HG03039 (cell line): ENCODE measurements around the gene GAS2L1.

Experiments used
- ATAC-seq: cut with Tn5 transposase; IDR thresholded peaks from one replicate; pipeline ENCODE4 v1.9.1; 2021; ENCODE audit warnings: mild to moderate bottlenecking, moderate library complexity; ENCODE audit not compliant: unreplicated experiment

The GAS2L1 gene

GRCh38 chr22:29306175-29306834 is at the start of gene GAS2L1:
Gene GAS2L1, plus strand, starts transcription at chr22:29306650. Its CDS starts 1,456 bp downstream, at chr22:29308106.
- ATAC-seq: no peak

- no peak for ATAC-seq
Measured at GRCh38 chr22:29257751-29258181, 48.7 kb upstream of the GAS2L1 start.

GRCh38 chr22:29258407-29259252 is 47.8 kb upstream of the GAS2L1 start:
- no peak for ATAC-seq

- no peak for ATAC-seq
Measured at GRCh38 chr22:29259253-29259899, 47.1 kb upstream of the GAS2L1 start.

GRCh38 chr22:29260031-29260560 is 46.4 kb upstream of the GAS2L1 start:
- ATAC-seq: no peak

GRCh38 chr22:29260601-29261315 is 45.7 kb upstream of the GAS2L1 start:
- ATAC-seq: no peak

- no peak for ATAC-seq
Measured at GRCh38 chr22:29263791-29264276, 42.6 kb upstream of the GAS2L1 start.

- ATAC-seq: no peak
Measured at GRCh38 chr22:29265305-29265704, 41.1 kb upstream of the GAS2L1 start.

- no peak for ATAC-seq
Measured at GRCh38 chr22:29265929-29266328, 40.5 kb upstream of the GAS2L1 start.

GRCh38 chr22:29266564-29267461 is 39.6 kb upstream of the GAS2L1 start:
- ATAC-seq: no peak

GRCh38 chr22:29267462-29267857 is 39.0 kb upstream of the GAS2L1 start:
- no peak for ATAC-seq

GRCh38 chr22:29267858-29268510 is 38.5 kb upstream of the GAS2L1 start, which contains the start of the genes EWSR1 and RHBDD3:
Gene EWSR1, plus strand, starts transcription at chr22:29268268. Its CDS starts 69 bp downstream, at chr22:29268337.
Gene RHBDD3, minus strand, starts transcription at chr22:29267981. Its CDS starts 2,355 bp downstream, at chr22:29265626.
- peak; percentile 74 for ATAC-seq

GRCh38 chr22:29268511-29269229 is 37.8 kb upstream of the GAS2L1 start:
- ATAC-seq: peak; percentile 25

- ATAC-seq: no peak
Measured at GRCh38 chr22:29269230-29269604, 37.2 kb upstream of the GAS2L1 start.

- ATAC-seq: no peak
Measured at GRCh38 chr22:29269731-29270474, 36.5 kb upstream of the GAS2L1 start.

- no peak for ATAC-seq
Measured at GRCh38 chr22:29270475-29271271, 35.8 kb upstream of the GAS2L1 start.

GRCh38 chr22:29272624-29273023 is 33.8 kb upstream of the GAS2L1 start:
- ATAC-seq: no peak
